ENCODE measurements around the gene TMEM37.
A peak's percentile ranks its signal among the peaks of the same experiment; 100 is the strongest.

Gene TMEM37

GRCh38 chr2:119419065-119419464, 12.6 kb upstream of the TMEM37 start:
- DNase-seq (ENCODE audit: low read depth), result no peak

GRCh38 chr2:119419803-119420508, 11.7 kb upstream of the TMEM37 start:
- no peak for DNase-seq (ENCODE audit: low read depth)

- DNase-seq (ENCODE audit: low read depth), result no peak
Measured at GRCh38 chr2:119421304-119421703, 10.3 kb upstream of the TMEM37 start.

- no peak for DNase-seq (ENCODE audit: low read depth)
Measured at GRCh38 chr2:119421741-119422140, 9.9 kb upstream of the TMEM37 start.

GRCh38 chr2:119422360-119423107, 9.1 kb upstream of the TMEM37 start:
- DNase-seq (ENCODE audit: low read depth), result no peak

GRCh38 chr2:119423108-119423444, 8.6 kb upstream of the TMEM37 start:
- no peak for DNase-seq (ENCODE audit: low read depth)

GRCh38 chr2:119423811-119424210, 7.8 kb upstream of the TMEM37 start:
- DNase-seq (ENCODE audit: low read depth), result no peak

- no peak for DNase-seq (ENCODE audit: low read depth)
Measured at GRCh38 chr2:119424284-119425118, 7.2 kb upstream of the TMEM37 start.

GRCh38 chr2:119425119-119425405, 6.6 kb upstream of the TMEM37 start:
- no peak for DNase-seq (ENCODE audit: low read depth)

GRCh38 chr2:119425620-119426395, 5.8 kb upstream of the TMEM37 start:
- no peak for DNase-seq (ENCODE audit: low read depth)

GRCh38 chr2:119426396-119426675, 5.3 kb upstream of the TMEM37 start:
- no peak for DNase-seq (ENCODE audit: low read depth)

GRCh38 chr2:119426801-119427395, 4.8 kb upstream of the TMEM37 start:
- DNase-seq (ENCODE audit: low read depth), result no peak

- DNase-seq (ENCODE audit: low read depth), result no peak
Measured at GRCh38 chr2:119427756-119428155, 3.9 kb upstream of the TMEM37 start.

GRCh38 chr2:119428488-119429224, 3.0 kb upstream of the TMEM37 start:
- no peak for DNase-seq (ENCODE audit: low read depth)

GRCh38 chr2:119429225-119429981, 2.3 kb upstream of the TMEM37 start:
- DNase-seq (ENCODE audit: low read depth), result no peak

GRCh38 chr2:119430023-119430498, 1.6 kb upstream of the TMEM37 start:
- no peak for DNase-seq (ENCODE audit: low read depth)

GRCh38 chr2:119431976-119432850, 559 bp downstream of the TMEM37 start:
- DNase-seq (ENCODE audit: low read depth), result peak; percentile 39

- no peak for DNase-seq (ENCODE audit: low read depth)
Measured at GRCh38 chr2:119432851-119433522, 1.3 kb downstream of the TMEM37 start.

Measured in fibroblast of gingiva (primary cell).